A549 (cell line): Measurements from ENCODE around the gene NOC4L. TPM values are rescaled to one million over a fixed set of nuclear protein-coding genes. Genes with fewer than 3 reads are reported as not detected.

Source experiments
- ATAC-seq, 2 experiments: fragments of 200-7000 bp in 1 of 2; fragments of >200 bp in 1 of 2; cut with Nextera tagmentation in 1 of 2; cut with Tn5 transposase in 1 of 2; 3 replicates each; pipeline versions ENCODE4 v1.8.0 to v1.9.1; 2018 to 2020; ENCODE audit warnings: mild to moderate bottlenecking in 1 of 2, moderate library complexity in 1 of 2
- CTCF ChIA-PET: fragments of 300-600 bp; sonication (Branson Sonifier 250); formaldehyde crosslinking; extraction: SDS; loops from one replicate; lab custom pipeline; 2021; ENCODE audit warnings: antibody characterized with exemption, inconsistent platforms; lab: Yijun Ruan, JAX
- POLR2A ChIA-PET: fragments of 350-600 bp; formaldehyde crosslinking; extraction: SDS; loops from one replicate; lab custom pipeline; 2021; ENCODE audit warnings: antibody characterized with exemption, inconsistent platforms; lab: Yijun Ruan, JAX
- DNase-seq, 2 experiments: peaks; one replicate each; pipeline versions ENCODE4 v3.0.0 to v3.0.0-alpha.2; 2011 to 2016; ENCODE audit warnings: low read depth in 1 of 2, low spot score in 1 of 2
- FAIRE-seq: peaks from 2 replicates; lab custom pipeline; 2011; peaks lifted over from hg19 to GRCh38; lab: Jason Lieb, UNC
- H3K27ac ChIP-seq, 2 experiments: fragments of >200 bp; sonication (Bioruptor Twin); formaldehyde crosslinking; 3 replicates each; pipeline ENCODE4 v1.5.1; 2016 to 2017
- H3K4me1 ChIP-seq: fragments of >200 bp; sonication (Bioruptor Twin); formaldehyde crosslinking; 3 replicates; pipeline ENCODE4 v1.6.1; 2016
- H3K4me2 ChIP-seq: fragments of >200 bp; sonication (Bioruptor Twin); formaldehyde crosslinking; 3 replicates; pipeline ENCODE4 v1.6.1; 2016
- H3K4me3 ChIP-seq: fragments of >200 bp; sonication (Bioruptor Twin); formaldehyde crosslinking; 3 replicates; pipeline ENCODE4 v1.5.1; 2016
- H3K9me3 ChIP-seq: fragments of >200 bp; sonication (Bioruptor Twin); formaldehyde crosslinking; 3 replicates; pipeline ENCODE4 v1.6.1; 2016
- BHLHE40 ChIP-seq: IDR thresholded peaks from 2 replicates; pipeline ENCODE4 v1.6.1; 2012; ENCODE audit warnings: low read depth, low read length, inconsistent platforms
- EHMT2 ChIP-seq: fragments of 200-600 bp; sonication (generic); IDR thresholded peaks from 2 replicates; pipeline ENCODE4 v1.6.1; 2016; ENCODE audit warnings: antibody characterized with exemption, low read depth, mild to moderate bottlenecking, moderate library complexity
- GATA3 ChIP-seq: IDR thresholded peaks from 2 replicates; pipeline ENCODE4 v1.6.1; 2012; ENCODE audit warnings: borderline replicate concordance
- HEYL ChIP-seq: fragments of 250-450 bp; sonication (Bioruptor Pico); IDR thresholded peaks from 2 replicates; pipeline ENCODE4 v1.8.0; 2021; ENCODE audit warnings: mild to moderate bottlenecking, moderate library complexity
- HOXA7 ChIP-seq: fragments of 250-450 bp; sonication (Bioruptor Pico); IDR thresholded peaks from 2 replicates; pipeline ENCODE4 v1.5.0; 2020; ENCODE audit warnings: mild to moderate bottlenecking, moderate library complexity
- NPAS2 ChIP-seq: fragments of 250-450 bp; sonication (Bioruptor Pico); IDR thresholded peaks from 2 replicates; pipeline ENCODE4 v1.8.0; 2022; ENCODE audit warnings: mild to moderate bottlenecking, moderate library complexity, borderline replicate concordance
- PHF8 ChIP-seq: fragments of 200-600 bp; sonication (generic); IDR thresholded peaks from 2 replicates; pipeline ENCODE4 v1.6.1; 2016; ENCODE audit warnings: low read depth, mild to moderate bottlenecking, antibody characterized with exemption, moderate library complexity, borderline replicate concordance
- POLR2A ChIP-seq: IDR thresholded peaks from 2 replicates; pipeline ENCODE4 v1.6.1; 2012; ENCODE audit warnings: mild to moderate bottlenecking, low read length
- RARB ChIP-seq: fragments of 250-450 bp; sonication (Bioruptor Pico); IDR thresholded peaks from 2 replicates; pipeline ENCODE4 v1.8.0; 2021; ENCODE audit warnings: mild to moderate bottlenecking, moderate library complexity
- RFX5 ChIP-seq: fragments of 450-650 bp; IDR thresholded peaks from 2 replicates; pipeline ENCODE4 v1.7.1; 2014; ENCODE audit warnings: antibody characterized with exemption, mild to moderate bottlenecking, moderate library complexity
- RNF2 ChIP-seq: fragments of 200-600 bp; sonication (generic); IDR thresholded peaks from 2 replicates; pipeline ENCODE4 v1.6.1; 2016; ENCODE audit warnings: low read depth, mild to moderate bottlenecking, antibody characterized with exemption, moderate library complexity, borderline replicate concordance
- TFCP2L1 ChIP-seq: fragments of 250-450 bp; sonication (Bioruptor Pico); IDR thresholded peaks from 2 replicates; pipeline ENCODE4 v1.5.0; 2021; ENCODE audit warnings: mild to moderate bottlenecking
- ZFP36 ChIP-seq: fragments of 450-650 bp; IDR thresholded peaks from 2 replicates; pipeline ENCODE4 v1.6.1; 2014; ENCODE audit warnings: borderline replicate concordance; ENCODE audit not compliant: partially characterized antibody
- WGBS: methylation state at CpG from one replicate; pipeline ENCODE4 v1.1.6; 2017; ENCODE audit errors: missing lambda C conversion rate; 5-methylcytosine and 5-hydroxymethylcytosine counted together
- polyA plus RNA-seq, 4 experiments: library from polyadenylated mRNA; depleted of rRNA in 3 of 4; stranded (reverse); fragments of >200 nt; fragmentation: RNase III in 1 of 4; extraction: RNeasy Plus Mini Kit Qiagen cat#74134 plus additional on column Dnase treatment in 1 of 4; gene quantifications; 2 replicates in 3 of 4; 3 replicates in 1 of 4; pipeline ENCODE4 v1.2.3, GENCODE V29; 2011 to 2017
- TF ChIP-seq, protein P1 (sequence below): fragments of >200 bp; sonication (Bioruptor Twin); formaldehyde crosslinking; IDR thresholded peaks from 3 replicates; pipeline ENCODE4 v1.6.1; 2016
- TF ChIP-seq, protein P2 (sequence below): fragments of >200 bp; sonication (Bioruptor Twin); formaldehyde crosslinking; IDR thresholded peaks from 3 replicates; pipeline ENCODE4 v1.5.1; 2016
- TF ChIP-seq, protein P3 (sequence below): IDR thresholded peaks from 2 replicates; pipeline ENCODE4 v1.6.1; 2012
- TF ChIP-seq, protein P4 (sequence below): IDR thresholded peaks from 2 replicates; pipeline ENCODE4 v1.6.1; 2012; ENCODE audit warnings: low read depth, borderline replicate concordance
- TF ChIP-seq, protein P5 (sequence below): IDR thresholded peaks from 2 replicates; pipeline ENCODE4 v1.6.1; 2012
- TF ChIP-seq, protein P6 (sequence below): fragments of 250-450 bp; sonication (Bioruptor Pico); IDR thresholded peaks from 2 replicates; pipeline ENCODE4 v1.5.0; 2021; ENCODE audit warnings: mild to moderate bottlenecking, moderate library complexity, borderline replicate concordance

Gene NOC4L
- polyA plus RNA-seq, 2 of the 4 experiments (the other 2 are of a cell fraction): 12.1 to 34.1 TPM

DNA sequence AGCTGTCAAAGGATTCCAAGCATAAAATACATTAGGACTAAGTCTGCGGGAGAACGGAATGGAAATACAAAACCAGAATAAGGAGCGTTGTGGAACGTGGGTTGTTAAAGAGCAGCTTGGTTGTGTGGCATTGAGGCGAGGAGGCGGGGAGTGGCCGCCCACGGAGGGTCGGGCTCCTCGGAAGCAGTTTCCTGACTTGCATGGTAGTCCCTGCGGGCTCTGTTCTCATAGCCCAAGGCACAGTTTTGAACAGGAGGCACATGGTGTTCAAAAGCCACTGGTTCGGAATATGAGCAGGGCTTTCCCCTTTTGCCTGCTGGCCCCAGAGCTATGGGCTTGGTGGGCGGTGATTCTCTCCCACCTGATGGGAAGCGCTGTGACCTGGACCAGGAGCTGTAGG, 12.3 kb upstream of the NOC4L start:
- CTCF ChIA-PET: interaction anchor here (0.6 to 1.7 kb wide), 2 partner anchors 8 to 89 kb away, joined by 4 to 5 read pairs; no protein-coding TSS in a partner anchor

DNA sequence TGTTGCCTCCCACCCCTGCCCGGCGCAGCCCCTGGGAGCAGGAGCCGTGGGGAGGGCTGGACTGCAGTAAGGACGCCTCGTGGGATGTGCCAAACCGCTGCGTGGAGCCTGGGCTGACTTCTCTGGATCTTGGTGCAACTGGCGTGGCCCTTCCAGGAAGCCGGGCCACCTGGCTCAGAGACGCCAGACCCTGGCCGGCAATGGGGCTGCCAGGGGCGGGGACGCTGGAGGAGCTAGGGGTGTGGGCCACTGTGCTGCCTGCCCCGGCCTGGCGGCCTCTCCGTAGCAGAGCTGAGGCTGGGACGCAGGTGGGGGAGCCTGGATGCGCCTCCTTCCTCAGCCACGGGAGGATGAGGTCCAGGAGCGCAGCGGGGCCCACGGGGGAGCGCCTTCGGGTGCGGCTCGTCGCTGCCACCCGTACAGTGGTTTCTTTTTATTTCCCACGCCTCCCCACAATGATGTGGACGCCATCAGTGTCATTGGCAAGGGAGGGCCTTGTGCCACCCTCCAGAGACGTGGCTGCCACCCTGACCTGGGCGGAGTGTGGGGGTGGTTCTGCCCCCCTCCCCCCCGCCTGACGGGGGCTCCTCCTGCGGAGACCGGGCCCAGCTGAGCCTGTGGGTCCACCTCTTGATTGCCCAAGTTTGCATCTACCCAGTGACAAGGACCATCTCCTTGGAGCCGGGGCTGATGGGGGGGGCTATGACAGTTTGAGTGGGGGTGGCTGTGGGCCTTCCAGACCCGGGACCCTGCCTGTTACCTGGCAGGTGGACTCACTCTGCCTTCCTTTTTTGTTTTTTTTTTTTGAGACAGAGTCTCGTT, 11.4 kb upstream of the NOC4L start:
- no peak overlapping the region for H3K4me2 ChIP-seq
- peaks cover 1% of the 10 kb centered on the region; the same call in 1 of the 3 replicates for H3K9me3 ChIP-seq
- no peak for DNase-seq
- no peak overlapping the region for H3K27ac ChIP-seq
- H3K4me3 ChIP-seq: no peak overlapping the region
- peak; percentile 8 to 16; a peak in 2 of 6 replicates for ATAC-seq
- H3K4me1 ChIP-seq: no peaks in the 10 kb centered on the region
- FAIRE-seq: no peak
- CTCF ChIA-PET: no interaction called here
- POLR2A ChIA-PET: no interaction called here
- TF ChIP-seq GATA3: no peak
- no peak for TF ChIP-seq POLR2A
- TF ChIP-seq, protein P1, sequence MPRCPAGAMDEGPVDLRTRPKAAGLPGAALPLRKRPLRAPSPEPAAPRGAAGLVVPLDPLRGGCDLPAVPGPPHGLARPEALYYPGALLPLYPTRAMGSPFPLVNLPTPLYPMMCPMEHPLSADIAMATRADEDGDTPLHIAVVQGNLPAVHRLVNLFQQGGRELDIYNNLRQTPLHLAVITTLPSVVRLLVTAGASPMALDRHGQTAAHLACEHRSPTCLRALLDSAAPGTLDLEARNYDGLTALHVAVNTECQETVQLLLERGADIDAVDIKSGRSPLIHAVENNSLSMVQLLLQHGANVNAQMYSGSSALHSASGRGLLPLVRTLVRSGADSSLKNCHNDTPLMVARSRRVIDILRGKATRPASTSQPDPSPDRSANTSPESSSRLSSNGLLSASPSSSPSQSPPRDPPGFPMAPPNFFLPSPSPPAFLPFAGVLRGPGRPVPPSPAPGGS: no peak
- TF ChIP-seq TFCP2L1 (CRISPR knock-in tag): no peak
- no peak for TF ChIP-seq HOXA7 (CRISPR knock-in tag)
- TF ChIP-seq RARB (CRISPR knock-in tag): no peak
- TF ChIP-seq PHF8: no peak
- TF ChIP-seq, protein P2, sequence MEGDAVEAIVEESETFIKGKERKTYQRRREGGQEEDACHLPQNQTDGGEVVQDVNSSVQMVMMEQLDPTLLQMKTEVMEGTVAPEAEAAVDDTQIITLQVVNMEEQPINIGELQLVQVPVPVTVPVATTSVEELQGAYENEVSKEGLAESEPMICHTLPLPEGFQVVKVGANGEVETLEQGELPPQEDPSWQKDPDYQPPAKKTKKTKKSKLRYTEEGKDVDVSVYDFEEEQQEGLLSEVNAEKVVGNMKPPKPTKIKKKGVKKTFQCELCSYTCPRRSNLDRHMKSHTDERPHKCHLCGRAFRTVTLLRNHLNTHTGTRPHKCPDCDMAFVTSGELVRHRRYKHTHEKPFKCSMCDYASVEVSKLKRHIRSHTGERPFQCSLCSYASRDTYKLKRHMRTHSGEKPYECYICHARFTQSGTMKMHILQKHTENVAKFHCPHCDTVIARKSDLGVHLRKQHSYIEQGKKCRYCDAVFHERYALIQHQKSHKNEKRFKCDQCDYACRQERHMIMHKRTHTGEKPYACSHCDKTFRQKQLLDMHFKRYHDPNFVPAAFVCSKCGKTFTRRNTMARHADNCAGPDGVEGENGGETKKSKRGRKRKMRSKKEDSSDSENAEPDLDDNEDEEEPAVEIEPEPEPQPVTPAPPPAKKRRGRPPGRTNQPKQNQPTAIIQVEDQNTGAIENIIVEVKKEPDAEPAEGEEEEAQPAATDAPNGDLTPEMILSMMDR: no peak
- no peak for TF ChIP-seq RNF2
- TF ChIP-seq, protein P3, sequence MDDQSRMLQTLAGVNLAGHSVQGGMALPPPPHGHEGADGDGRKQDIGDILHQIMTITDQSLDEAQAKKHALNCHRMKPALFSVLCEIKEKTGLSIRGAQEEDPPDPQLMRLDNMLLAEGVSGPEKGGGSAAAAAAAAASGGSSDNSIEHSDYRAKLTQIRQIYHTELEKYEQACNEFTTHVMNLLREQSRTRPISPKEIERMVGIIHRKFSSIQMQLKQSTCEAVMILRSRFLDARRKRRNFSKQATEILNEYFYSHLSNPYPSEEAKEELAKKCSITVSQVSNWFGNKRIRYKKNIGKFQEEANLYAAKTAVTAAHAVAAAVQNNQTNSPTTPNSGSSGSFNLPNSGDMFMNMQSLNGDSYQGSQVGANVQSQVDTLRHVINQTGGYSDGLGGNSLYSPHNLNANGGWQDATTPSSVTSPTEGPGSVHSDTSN: no peak
- no peak for TF ChIP-seq HEYL (CRISPR knock-in tag)
- TF ChIP-seq, protein P4, sequence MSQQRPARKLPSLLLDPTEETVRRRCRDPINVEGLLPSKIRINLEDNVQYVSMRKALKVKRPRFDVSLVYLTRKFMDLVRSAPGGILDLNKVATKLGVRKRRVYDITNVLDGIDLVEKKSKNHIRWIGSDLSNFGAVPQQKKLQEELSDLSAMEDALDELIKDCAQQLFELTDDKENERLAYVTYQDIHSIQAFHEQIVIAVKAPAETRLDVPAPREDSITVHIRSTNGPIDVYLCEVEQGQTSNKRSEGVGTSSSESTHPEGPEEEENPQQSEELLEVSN: no peak
- 79% methylated on average over 24 of the region's 39 CpGs for WGBS

More for the DNA sequence above, 12.3 kb upstream of the NOC4L start:
- Histone ChIP-seq H3K9me3 (peaks cover 4% of the 10 kb centered on the region; the same call in 1 of the 3 replicates), H3K4me1 (no peaks in the 10 kb centered on the region), H3K27ac (no peak overlapping the region), H3K4me3 (no peak overlapping the region), H3K4me2 (no peak overlapping the region)
- POLR2A ChIA-PET: no interaction called here
- no peak for ATAC-seq
- no peak for DNase-seq
- FAIRE-seq: no peak
- TF ChIP-seq NPAS2: no peak
- no peak for TF ChIP-seq POLR2A
- TF ChIP-seq RFX5: no peak
- no peak for TF ChIP-seq EHMT2
- TF ChIP-seq HOXA7 (CRISPR knock-in tag): no peak
- TF ChIP-seq BHLHE40: no peak
- TF ChIP-seq, protein P5, sequence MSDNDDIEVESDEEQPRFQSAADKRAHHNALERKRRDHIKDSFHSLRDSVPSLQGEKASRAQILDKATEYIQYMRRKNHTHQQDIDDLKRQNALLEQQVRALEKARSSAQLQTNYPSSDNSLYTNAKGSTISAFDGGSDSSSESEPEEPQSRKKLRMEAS: no peak
- TF ChIP-seq, protein P6, sequence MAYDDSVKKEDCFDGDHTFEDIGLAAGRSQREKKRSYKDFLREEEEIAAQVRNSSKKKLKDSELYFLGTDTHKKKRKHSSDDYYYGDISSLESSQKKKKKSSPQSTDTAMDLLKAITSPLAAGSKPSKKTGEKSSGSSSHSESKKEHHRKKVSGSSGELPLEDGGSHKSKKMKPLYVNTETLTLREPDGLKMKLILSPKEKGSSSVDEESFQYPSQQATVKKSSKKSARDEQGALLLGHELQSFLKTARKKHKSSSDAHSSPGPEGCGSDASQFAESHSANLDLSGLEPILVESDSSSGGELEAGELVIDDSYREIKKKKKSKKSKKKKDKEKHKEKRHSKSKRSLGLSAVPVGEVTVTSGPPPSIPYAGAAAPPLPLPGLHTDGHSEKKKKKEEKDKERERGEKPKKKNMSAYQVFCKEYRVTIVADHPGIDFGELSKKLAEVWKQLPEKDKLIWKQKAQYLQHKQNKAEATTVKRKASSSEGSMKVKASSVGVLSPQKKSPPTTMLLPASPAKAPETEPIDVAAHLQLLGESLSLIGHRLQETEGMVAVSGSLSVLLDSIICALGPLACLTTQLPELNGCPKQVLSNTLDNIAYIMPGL: no peak
- TF ChIP-seq, protein P3: no peak
- TF ChIP-seq ZFP36: no peak
- 84% methylated on average over 14 of the region's 14 CpGs for WGBS
